Aorta (tissue), 5 donors: ENCODE data around the gene L2HGDH. TPM values are rescaled to one million over a fixed set of nuclear protein-coding genes. Genes with fewer than 3 reads are reported as not detected.

ENCODE experiments used
- ATAC-seq: fragments of 200-7000 bp; cut with Tn5 transposase; one replicate; pipeline ENCODE4 v1.9.1; 2022; ENCODE audit warnings: moderate library complexity; ENCODE audit not compliant: low FRiP score
- DNase-seq, 2 donors: peaks; one replicate each; pipeline ENCODE4 v3.0.0-alpha.2; 2020
- H3K27ac ChIP-seq, 2 donors: one replicate each; pipeline ENCODE4 v1.5.1; 2013; ENCODE audit warnings: low read length in 2 of 2, mild to moderate bottlenecking in 2 of 2, moderate library complexity in 2 of 2, control low read depth in 1 of 2, inconsistent platforms in 1 of 2, low read depth in 1 of 2
- H3K27me3 ChIP-seq, 2 donors: one replicate each; pipeline ENCODE4 v1.6.1; 2013; ENCODE audit warnings: control low read depth in 1 of 2, low read length in 1 of 2, mild to moderate bottlenecking in 1 of 2, moderate library complexity in 1 of 2; ENCODE audit not compliant: insufficient read depth in 2 of 2, control insufficient read depth in 1 of 2
- H3K36me3 ChIP-seq, 2 donors: one replicate each; pipeline ENCODE4 v1.6.1; 2013; ENCODE audit warnings: control low read depth in 1 of 2, low read length in 1 of 2, mild to moderate bottlenecking in 1 of 2; ENCODE audit not compliant: insufficient read depth in 2 of 2, control insufficient read depth in 1 of 2
- H3K4me1 ChIP-seq, 2 donors: one replicate each; pipeline ENCODE4 v1.6.1; 2013; ENCODE audit warnings: low read length in 2 of 2, control low read depth in 1 of 2, mild to moderate bottlenecking in 1 of 2, moderate library complexity in 1 of 2; ENCODE audit not compliant: insufficient read depth in 2 of 2, control insufficient read depth in 1 of 2
- H3K4me3 ChIP-seq, 2 donors: one replicate each; pipeline ENCODE4 v1.5.1; 2013; ENCODE audit warnings: low read length in 2 of 2, control low read depth in 1 of 2, mild to moderate bottlenecking in 1 of 2
- H3K9me3 ChIP-seq: one replicate; pipeline ENCODE4 v1.6.1; 2013; ENCODE audit warnings: mild to moderate bottlenecking, low read length; ENCODE audit not compliant: control insufficient read depth
- WGBS, 2 donors: extraction: QIAGEN DNeasy Blood & Tissue Kit; methylation state at CpG; one replicate each; pipeline ENCODE4 v1.1.7; 2013; 5-methylcytosine and 5-hydroxymethylcytosine counted together
- intact Hi-C, 2 donors: fragments of 100-400 bp; cut with DNase I; formaldehyde crosslinking; loops; one replicate each; pipeline versions ENCODE4 v1.14.2 to v1.15.0; 2022
- polyA plus RNA-seq, 2 donors: library from polyadenylated mRNA; stranded (reverse); fragments of 200-250 nt; gene quantifications; one replicate each; pipeline ENCODE4 v1.2.3, GENCODE V29; 2013
- total RNA-seq, 2 donors: library from RNA; stranded (reverse); fragmentation: NEBNext Ultra II Directional; extraction: Animal tissue kit (Norgen Biotek cat#: 25700); gene quantifications; one replicate each; pipeline ENCODE4 v1.2.1, GENCODE V29; 2021
- donor health status: healthy with polysubstance abuse.
- donor health status: Bipolar disorder and iron deficiency.
- donor health status: DM: no; HTN: no; CAD: no.
- donor health status: DM: no; HTN: no; CAD: no.
- donor health status: DM: yes; HTN: yes; CAD: no.

Gene L2HGDH
- total and polyA plus RNA-seq, 4 donors = 1.9 to 2.7 (median 2.3) TPM

GRCh38 chr14:50343434-50343833 lies 31.4 kb upstream of the L2HGDH start:
- no peaks in the 10 kb centered on the region for H3K36me3 ChIP-seq
- 71 to 85% methylated on average over 1 of the region's 1 CpG for WGBS, 2 donors
- intact Hi-C loops = no loop called here
- no peaks in the 10 kb centered on the region for H3K9me3 ChIP-seq
- H3K4me3 ChIP-seq = no peak overlapping the region
- no peak overlapping the region for H3K27ac ChIP-seq
- H3K27me3 ChIP-seq = no peaks in the 10 kb centered on the region
- no peak for ATAC-seq
- no peaks in the 10 kb centered on the region for H3K4me1 ChIP-seq
- no peak for DNase-seq

- Histone ChIP-seq H3K4me3 (no peak overlapping the region), H3K36me3 (no peaks in the 10 kb centered on the region), H3K9me3 (no peaks in the 10 kb centered on the region), H3K27ac (no peak overlapping the region), H3K4me1 (no peaks in the 10 kb centered on the region), H3K27me3 (no peaks in the 10 kb centered on the region)
- DNase-seq (no peak), ATAC-seq (peak; percentile 78)
- intact Hi-C loops = no loop called here
- 31 to 34% methylated on average over 8 of the region's 8 CpGs for WGBS, 2 donors
Measured at GRCh38 chr14:50342221-50343078, 30.4 kb upstream of the L2HGDH start.

DNA sequence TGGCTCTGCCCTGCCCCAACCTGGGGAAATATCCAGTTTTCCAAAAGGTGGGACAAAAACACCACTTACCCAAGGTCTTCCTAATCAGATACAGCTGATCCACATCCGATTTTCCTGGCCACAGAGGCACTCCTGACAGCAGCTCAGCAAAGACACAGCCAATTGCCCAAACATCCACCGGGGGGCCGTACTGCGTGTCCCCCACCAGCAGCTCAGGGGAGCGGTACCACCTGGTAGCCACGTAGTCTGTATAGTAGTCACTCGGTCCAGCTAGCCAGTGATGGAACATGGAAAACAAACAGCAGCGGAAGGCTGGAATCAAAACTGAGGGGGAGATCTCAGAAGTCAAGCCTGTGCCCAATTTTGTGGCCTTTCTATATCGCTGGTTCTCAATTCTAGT lies 28.9 kb upstream of the L2HGDH start:
- no peaks in the 10 kb centered on the region for H3K36me3 ChIP-seq
- no peaks in the 10 kb centered on the region for H3K27me3 ChIP-seq
- no peak for DNase-seq
- no peak overlapping the region for H3K4me3 ChIP-seq
- no peak for ATAC-seq
- intact Hi-C loops = no loop called here
- no peaks in the 10 kb centered on the region for H3K4me1 ChIP-seq
- H3K27ac ChIP-seq = no peak overlapping the region
- 83 to 85% methylated on average over 9 of the region's 9 CpGs for WGBS, 2 donors
- H3K9me3 ChIP-seq = no peaks in the 10 kb centered on the region

DNA sequence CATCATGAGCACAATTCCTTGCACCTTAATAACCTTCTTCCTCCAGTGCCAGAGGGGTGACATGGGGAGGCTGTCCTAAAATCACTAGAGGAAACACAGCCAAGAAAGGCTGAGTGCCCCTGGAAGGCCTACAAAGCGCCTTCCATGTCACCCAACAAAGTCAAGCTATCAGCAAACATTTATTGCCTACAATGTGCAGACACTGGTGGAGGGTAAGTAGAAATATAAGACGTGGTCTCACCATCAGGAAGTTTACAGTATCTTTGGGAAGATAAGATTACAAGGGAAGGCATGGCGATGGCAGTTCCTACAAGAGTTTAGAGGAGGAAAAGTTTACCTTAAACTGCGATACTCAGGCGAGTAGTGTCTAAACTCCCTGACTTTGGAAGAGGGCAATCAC lies 28.0 kb upstream of the L2HGDH start:
- intact Hi-C loops = no loop called here
- H3K9me3 ChIP-seq = no peaks in the 10 kb centered on the region
- no peaks in the 10 kb centered on the region for H3K4me1 ChIP-seq
- WGBS, 2 donors = 91 to 96% methylated on average over 5 of the region's 5 CpGs
- H3K27me3 ChIP-seq = no peaks in the 10 kb centered on the region
- DNase-seq (no peak), ATAC-seq (no peak)
- no peak overlapping the region for H3K27ac ChIP-seq
- H3K36me3 ChIP-seq = no peaks in the 10 kb centered on the region
- H3K4me3 ChIP-seq = no peak overlapping the region

DNA sequence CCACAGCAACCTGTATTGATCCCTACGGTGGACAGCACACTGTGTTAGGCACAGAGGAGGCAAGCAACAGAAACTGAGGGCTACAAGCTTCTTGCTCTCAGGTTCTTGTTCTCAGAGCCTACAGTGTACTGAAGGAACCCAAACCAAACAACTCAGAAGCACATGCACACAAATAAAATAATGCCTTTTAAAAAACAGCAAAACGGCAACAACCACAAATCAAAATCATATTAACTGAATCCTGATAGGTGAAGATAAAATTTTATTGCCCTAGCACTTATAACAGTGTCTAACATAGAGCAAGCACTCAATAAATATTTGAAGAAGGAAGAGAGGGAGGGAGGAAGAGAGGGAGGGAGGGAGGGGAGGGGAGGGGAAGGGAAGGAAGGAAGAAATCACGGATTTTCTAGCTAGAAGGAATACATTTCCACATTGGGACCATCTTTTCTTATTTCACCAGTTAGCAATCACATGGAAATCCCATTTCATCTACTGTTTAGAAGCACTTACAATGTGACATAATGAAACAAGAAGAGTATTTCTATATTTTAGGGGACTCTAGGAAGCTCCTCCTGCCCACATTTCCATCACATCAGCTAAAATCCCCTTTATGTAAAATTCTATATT lies 27.3 kb upstream of the L2HGDH start:
- intact Hi-C loops = no loop called here

DNA sequence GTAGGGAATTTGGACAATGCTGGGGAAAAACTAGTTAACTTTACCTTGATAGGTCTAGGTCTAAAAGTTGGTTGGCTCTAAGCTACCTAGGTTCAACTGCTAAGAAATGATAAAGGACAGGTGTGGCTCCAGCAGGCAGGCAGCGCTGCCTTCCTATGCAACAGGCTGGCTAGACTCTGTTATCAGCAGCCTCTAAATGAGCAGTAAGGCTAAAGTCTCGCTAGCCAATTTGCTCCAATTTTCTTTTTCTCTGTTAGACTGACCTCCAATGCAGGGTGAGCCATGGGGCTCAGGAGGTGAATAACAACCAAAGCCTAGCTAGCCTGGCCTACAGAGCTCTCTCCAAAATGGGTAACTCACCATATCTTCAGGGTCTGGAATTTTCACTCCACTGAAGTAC lies 26.6 kb upstream of the L2HGDH start:
- Histone ChIP-seq H3K27ac (no peak overlapping the region), H3K36me3 (no peaks in the 10 kb centered on the region), H3K4me3 (no peak overlapping the region), H3K4me1 (no peaks in the 10 kb centered on the region), H3K27me3 (no peaks in the 10 kb centered on the region), H3K9me3 (no peaks in the 10 kb centered on the region)
- 98% methylated on average over 2 of the region's 2 CpGs for WGBS, 2 donors
- intact Hi-C loops = no loop called here
- DNase-seq = no peak
- no peak for ATAC-seq

More for the DNA sequence above, 27.3 kb upstream of the L2HGDH start:
- Histone ChIP-seq H3K9me3 (no peaks in the 10 kb centered on the region), H3K27me3 (no peaks in the 10 kb centered on the region), H3K36me3 (no peaks in the 10 kb centered on the region), H3K4me1 (no peaks in the 10 kb centered on the region), H3K27ac (no peak overlapping the region), H3K4me3 (no peak overlapping the region)
- ATAC-seq = no peak
- no peak for DNase-seq
- 75 to 76% methylated on average over 3 of the region's 3 CpGs for WGBS, 2 donors

DNA sequence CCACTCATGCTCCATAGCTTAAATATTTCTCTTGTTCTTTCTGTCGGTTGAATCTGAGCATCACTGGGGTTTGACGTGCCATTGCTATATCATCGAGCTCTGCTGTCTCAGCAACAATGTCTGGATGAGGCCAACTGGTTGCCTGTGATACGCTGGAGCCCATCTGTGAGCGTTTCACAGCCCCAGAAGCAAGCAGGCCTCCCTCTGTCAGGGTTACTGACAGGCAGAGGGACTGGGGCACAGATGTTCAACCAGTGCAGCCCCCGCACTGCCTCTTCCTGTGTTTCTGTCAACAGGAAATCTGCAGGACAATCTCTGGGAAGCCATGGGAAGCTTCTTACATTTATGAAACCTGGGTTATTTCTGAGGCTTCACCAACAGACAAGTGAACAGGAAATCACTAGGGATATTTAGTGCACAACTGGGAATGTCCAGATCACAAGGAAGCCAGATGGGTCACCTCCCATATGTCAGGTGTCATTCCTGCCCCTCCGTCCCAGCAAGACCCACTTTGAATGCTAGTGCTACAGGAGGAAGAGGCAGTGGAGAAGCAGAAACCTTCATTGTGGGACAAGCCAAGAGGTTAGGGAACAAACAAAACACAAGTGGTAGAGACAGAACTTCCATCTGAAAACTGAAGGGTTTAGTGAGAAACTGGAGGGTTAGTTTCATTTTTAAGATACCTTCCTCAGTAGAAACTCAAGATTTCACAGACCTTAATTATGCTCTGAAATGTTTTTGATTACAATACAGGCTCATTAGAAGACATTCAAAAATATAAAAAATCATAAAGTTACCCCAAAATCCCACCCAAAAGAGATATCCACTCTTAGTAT lies 24.2 kb upstream of the L2HGDH start:
- no peaks in the 10 kb centered on the region for H3K27me3 ChIP-seq
- intact Hi-C loops = no loop called here
- no peak overlapping the region for H3K27ac ChIP-seq
- H3K4me1 ChIP-seq = no peaks in the 10 kb centered on the region
- no peak overlapping the region for H3K4me3 ChIP-seq
- DNase-seq (no peak), ATAC-seq (no peak)
- H3K9me3 ChIP-seq = no peaks in the 10 kb centered on the region
- WGBS, 2 donors = 64 to 67% methylated on average over 7 of the region's 7 CpGs
- no peaks in the 10 kb centered on the region for H3K36me3 ChIP-seq

DNA sequence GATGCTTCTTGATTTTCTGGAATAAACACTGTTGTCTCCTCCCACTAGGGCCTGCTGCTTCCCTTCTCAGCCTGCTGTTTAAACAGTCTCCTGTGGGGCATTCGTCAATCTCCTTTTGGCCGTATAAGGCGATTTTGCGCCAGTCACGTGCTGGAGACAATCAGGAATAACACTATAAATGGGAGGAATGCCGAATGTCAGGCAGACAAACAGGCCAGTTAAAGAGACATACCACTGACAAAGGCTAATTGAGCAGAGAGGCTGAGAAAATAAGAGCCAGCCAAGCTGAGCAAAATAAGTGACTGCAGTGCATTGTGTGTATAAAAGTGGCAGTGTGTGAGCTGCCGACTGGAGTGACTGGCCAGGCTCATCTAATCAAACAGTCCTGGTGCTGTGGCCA lies 23.4 kb upstream of the L2HGDH start:
- Histone ChIP-seq H3K4me1 (no peaks in the 10 kb centered on the region), H3K9me3 (no peaks in the 10 kb centered on the region), H3K4me3 (no peak overlapping the region), H3K27ac (no peak overlapping the region), H3K27me3 (no peaks in the 10 kb centered on the region), H3K36me3 (no peaks in the 10 kb centered on the region)
- DNase-seq = no peak
- ATAC-seq = peak; percentile 67
- intact Hi-C loops = no loop called here
- 17 to 26% methylated on average over 7 of the region's 7 CpGs for WGBS, 2 donors
